ENCODE results near the gene FAT3. TPM values are rescaled to one million over a fixed set of nuclear protein-coding genes. Genes with fewer than 3 reads are reported as not detected.

The FAT3 gene
- total RNA-seq: 1.1 TPM
- 0.25 TPM for polyA plus RNA-seq
- long read RNA-seq, donor 1: 0 reads
- long read RNA-seq, donor 2: 0 reads
- long read RNA-seq, donor 3: 0 reads
- long read RNA-seq, donor 4: 0 reads
- long read RNA-seq, donor 5: 0 reads
- long read RNA-seq, donor 6: 0 reads
- long read RNA-seq, donor 7: 0 reads
- long read RNA-seq, donor 8: 0 reads
- long read RNA-seq, donor 9: 0 reads
- long read RNA-seq, donor 10: 0 reads

DNA sequence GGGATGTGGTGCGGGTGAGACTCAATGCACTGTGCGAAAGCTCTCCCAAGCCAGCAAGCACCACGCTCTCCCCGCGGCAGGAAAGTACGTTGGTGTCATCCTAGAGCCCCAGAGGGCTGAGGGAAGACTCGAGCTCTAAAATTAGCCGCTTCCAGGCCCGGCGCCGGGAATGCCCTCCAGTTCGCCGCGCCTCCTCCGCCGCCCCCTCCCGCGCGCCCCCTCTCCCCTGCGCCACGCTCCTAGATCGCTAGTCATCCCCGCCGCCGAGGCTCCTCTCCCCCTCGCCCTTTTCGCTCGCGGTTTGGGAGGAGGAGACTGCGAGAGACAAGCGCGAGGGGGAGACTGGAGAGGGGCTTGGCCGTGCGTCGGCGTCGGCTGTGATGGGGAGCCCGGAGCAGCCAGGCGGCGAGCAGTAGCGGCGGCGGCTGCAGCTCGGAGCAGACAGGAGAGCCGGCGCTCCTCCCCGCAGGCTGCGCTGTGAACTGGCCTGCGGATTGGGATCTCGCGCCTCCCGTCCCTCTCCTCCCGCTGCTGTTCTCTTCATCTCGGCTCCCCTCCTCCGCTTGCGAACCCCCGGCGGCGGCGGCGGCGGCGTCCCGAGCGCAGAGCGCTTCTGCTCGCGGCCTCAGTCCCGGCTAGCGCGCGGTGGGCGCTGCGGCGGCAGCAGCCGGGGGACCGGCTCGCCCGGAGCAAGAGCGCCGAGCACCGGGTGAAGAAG lies at the start of gene FAT3:
FAT3 (plus strand) TSS at position 412 of the 718 bp plus-strand sequence. CDS start 127,295 bp downstream, outside the sequence.
- Histone ChIP-seq H3K4me3 (ENCODE audit: low read length in 2 of 2) (peak within 1 kb of the TSS in 1 of 2 donors; percentile 13), H3K27ac (ENCODE audit: low read depth in 1 of 2, low read length in 1 of 2) (no peak within 1 kb of the TSS), H3K27me3 (ENCODE audit: control insufficient read depth in 2 of 2, insufficient read depth in 1 of 2, low read length in 1 of 2) (peaks cover 58 to 74% of the 10 kb centered on the region in 2 donors), H3K9me3 (ENCODE audit: control insufficient read depth in 2 of 2, insufficient read depth in 1 of 2, low read length in 1 of 2) (no peaks in the 10 kb centered on the region), H3K4me1 (ENCODE audit: control insufficient read depth in 2 of 2, insufficient read depth in 2 of 2, low read length in 2 of 2) (no peaks in the 10 kb centered on the region), H3K36me3 (ENCODE audit: control insufficient read depth in 2 of 2, insufficient read depth in 2 of 2, low read length in 1 of 2) (no peaks in the 10 kb centered on the region)
- DNase-seq (ENCODE audit: low read depth in 6 of 9, low spot score in 9 of 9): peak in 1 of 9 donors; percentile 18
- WGBS: 1% methylated on average over 82 of the region's 82 CpGs

GRCh38 chr11:92179017-92179670 lies 45.5 kb upstream of the FAT3 start:
- Histone ChIP-seq H3K27me3 (ENCODE audit: control insufficient read depth in 2 of 2, insufficient read depth in 1 of 2, low read length in 1 of 2) (no peaks in the 10 kb centered on the region), H3K4me1 (ENCODE audit: control insufficient read depth in 2 of 2, insufficient read depth in 2 of 2, low read length in 2 of 2) (no peaks in the 10 kb centered on the region), H3K4me3 (ENCODE audit: low read length in 2 of 2) (no peak overlapping the region), H3K9me3 (ENCODE audit: control insufficient read depth in 2 of 2, insufficient read depth in 1 of 2, low read length in 1 of 2) (no peaks in the 10 kb centered on the region), H3K36me3 (ENCODE audit: control insufficient read depth in 2 of 2, insufficient read depth in 2 of 2, low read length in 1 of 2) (no peaks in the 10 kb centered on the region), H3K27ac (ENCODE audit: low read depth in 1 of 2, low read length in 1 of 2) (no peak overlapping the region)
- DNase-seq (ENCODE audit: low read depth in 6 of 9, low spot score in 9 of 9): no peak
- 95% methylated on average over 2 of the region's 2 CpGs for WGBS

- Histone ChIP-seq H3K9me3 (ENCODE audit: control insufficient read depth in 2 of 2, insufficient read depth in 1 of 2, low read length in 1 of 2) (no peaks in the 10 kb centered on the region), H3K36me3 (ENCODE audit: control insufficient read depth in 2 of 2, insufficient read depth in 2 of 2, low read length in 1 of 2) (no peaks in the 10 kb centered on the region), H3K27me3 (ENCODE audit: control insufficient read depth in 2 of 2, insufficient read depth in 1 of 2, low read length in 1 of 2) (no peaks in the 10 kb centered on the region), H3K27ac (ENCODE audit: low read depth in 1 of 2, low read length in 1 of 2) (no peak overlapping the region), H3K4me3 (ENCODE audit: low read length in 2 of 2) (no peak overlapping the region), H3K4me1 (ENCODE audit: control insufficient read depth in 2 of 2, insufficient read depth in 2 of 2, low read length in 2 of 2) (no peaks in the 10 kb centered on the region)
- DNase-seq (ENCODE audit: low read depth in 6 of 9, low spot score in 9 of 9): no peak
Observed at GRCh38 chr11:92180226-92180625, 44.4 kb upstream of the FAT3 start.

DNA sequence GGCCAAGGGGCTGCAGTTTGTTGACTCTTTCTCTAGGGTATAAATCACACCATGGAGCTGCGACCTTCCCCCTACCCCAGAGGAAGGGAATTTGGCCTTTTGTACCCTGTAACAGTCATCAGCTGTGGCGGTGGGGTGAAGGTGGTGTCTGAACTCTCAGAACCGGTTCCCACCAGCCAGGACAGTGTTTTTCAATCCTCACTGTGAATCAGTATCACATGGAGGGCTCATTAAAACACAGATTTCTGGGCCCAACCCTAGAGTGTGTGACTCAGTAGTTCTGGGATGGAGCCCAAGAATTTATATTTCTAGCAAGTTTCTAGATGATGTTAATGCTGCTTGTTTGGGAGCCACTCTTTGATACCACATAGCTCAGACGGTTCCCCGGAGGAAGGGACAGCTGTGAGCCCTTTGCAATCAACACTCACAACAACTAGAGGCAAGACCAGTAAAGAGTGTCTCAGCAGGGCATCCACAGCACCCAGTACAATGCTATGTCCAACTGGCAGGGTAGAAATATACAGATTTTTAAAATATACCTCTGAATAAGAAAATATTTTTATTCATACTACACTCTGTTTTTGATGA lies 43.9 kb upstream of the FAT3 start:
- no peaks in the 10 kb centered on the region for H3K27me3 ChIP-seq (ENCODE audit: control insufficient read depth in 2 of 2, insufficient read depth in 1 of 2, low read length in 1 of 2)
- no peak for DNase-seq (ENCODE audit: low read depth in 6 of 9, low spot score in 9 of 9)
- H3K36me3 ChIP-seq (ENCODE audit: control insufficient read depth in 2 of 2, insufficient read depth in 2 of 2, low read length in 1 of 2): no peaks in the 10 kb centered on the region
- H3K9me3 ChIP-seq (ENCODE audit: control insufficient read depth in 2 of 2, insufficient read depth in 1 of 2, low read length in 1 of 2): no peaks in the 10 kb centered on the region
- no peaks in the 10 kb centered on the region for H3K4me1 ChIP-seq (ENCODE audit: control insufficient read depth in 2 of 2, insufficient read depth in 2 of 2, low read length in 2 of 2)
- WGBS: 72% methylated on average over 5 of the region's 5 CpGs
- H3K4me3 ChIP-seq (ENCODE audit: low read length in 2 of 2): no peak overlapping the region
- H3K27ac ChIP-seq (ENCODE audit: low read depth in 1 of 2, low read length in 1 of 2): no peak overlapping the region

DNA sequence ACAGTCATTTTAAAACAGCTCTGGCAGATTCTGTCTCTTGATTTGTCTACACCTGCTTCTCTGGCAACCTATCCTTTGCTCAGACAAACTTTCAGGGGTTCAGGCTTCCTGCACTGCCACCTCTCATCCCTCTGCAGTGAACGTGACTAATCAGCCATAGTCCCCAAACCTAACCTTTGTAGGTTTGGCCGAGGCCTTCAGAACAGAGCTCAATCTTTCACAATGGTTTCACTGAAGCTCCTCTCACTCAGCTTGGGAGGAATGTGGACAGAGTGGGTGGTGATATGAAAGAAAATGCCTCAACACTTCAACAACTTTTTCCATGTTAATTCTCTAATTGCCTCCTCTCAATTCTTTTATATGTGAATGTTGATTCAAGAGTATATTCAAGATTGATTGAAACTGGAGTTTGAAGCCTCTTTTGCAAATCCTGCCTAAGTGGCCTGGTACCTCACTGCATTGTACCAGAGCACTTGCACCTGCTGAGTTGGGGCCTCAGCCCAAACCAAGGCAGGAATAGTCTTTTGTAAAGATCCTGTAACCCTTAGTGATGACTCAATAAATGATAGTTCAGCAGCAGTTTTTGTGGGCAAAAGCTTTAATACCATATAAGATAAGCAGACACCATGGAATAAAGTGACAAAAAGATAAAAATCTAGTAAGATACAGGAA lies 33.9 kb upstream of the FAT3 start:
- Histone ChIP-seq H3K4me3 (ENCODE audit: low read length in 2 of 2) (no peak overlapping the region), H3K27ac (ENCODE audit: low read depth in 1 of 2, low read length in 1 of 2) (no peak overlapping the region), H3K9me3 (ENCODE audit: control insufficient read depth in 2 of 2, insufficient read depth in 1 of 2, low read length in 1 of 2) (no peaks in the 10 kb centered on the region), H3K27me3 (ENCODE audit: control insufficient read depth in 2 of 2, insufficient read depth in 1 of 2, low read length in 1 of 2) (no peaks in the 10 kb centered on the region), H3K36me3 (ENCODE audit: control insufficient read depth in 2 of 2, insufficient read depth in 2 of 2, low read length in 1 of 2) (no peaks in the 10 kb centered on the region), H3K4me1 (ENCODE audit: control insufficient read depth in 2 of 2, insufficient read depth in 2 of 2, low read length in 2 of 2) (no peaks in the 10 kb centered on the region)
- WGBS: 75% methylated on average over 2 of the region's 2 CpGs
- no peak for DNase-seq (ENCODE audit: low read depth in 6 of 9, low spot score in 9 of 9)

DNA sequence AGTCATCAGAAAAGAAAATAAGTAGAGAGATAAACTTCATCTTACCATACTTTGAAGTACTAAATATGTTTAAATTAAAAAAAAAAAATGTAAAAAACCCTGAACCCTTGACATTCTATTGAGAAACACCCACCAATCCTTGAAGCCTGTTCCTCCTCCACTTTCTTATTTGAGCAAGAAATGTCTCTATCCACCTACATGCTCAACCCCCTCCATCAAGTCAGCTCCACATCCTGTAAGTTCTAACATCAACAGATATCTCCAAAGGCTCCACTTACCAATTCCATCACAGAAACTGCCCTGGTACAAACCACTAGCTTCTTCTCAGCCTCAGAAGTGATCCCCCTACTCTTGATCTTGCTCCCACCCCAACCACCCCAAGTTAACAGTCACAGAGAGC lies 32.5 kb upstream of the FAT3 start:
- no peak for DNase-seq (ENCODE audit: low read depth in 6 of 9, low spot score in 9 of 9)
- Histone ChIP-seq H3K36me3 (ENCODE audit: control insufficient read depth in 2 of 2, insufficient read depth in 2 of 2, low read length in 1 of 2) (no peaks in the 10 kb centered on the region), H3K4me1 (ENCODE audit: control insufficient read depth in 2 of 2, insufficient read depth in 2 of 2, low read length in 2 of 2) (no peaks in the 10 kb centered on the region), H3K4me3 (ENCODE audit: low read length in 2 of 2) (no peak overlapping the region), H3K9me3 (ENCODE audit: control insufficient read depth in 2 of 2, insufficient read depth in 1 of 2, low read length in 1 of 2) (no peaks in the 10 kb centered on the region), H3K27ac (ENCODE audit: low read depth in 1 of 2, low read length in 1 of 2) (no peak overlapping the region), H3K27me3 (ENCODE audit: control insufficient read depth in 2 of 2, insufficient read depth in 1 of 2, low read length in 1 of 2) (no peaks in the 10 kb centered on the region)

DNA sequence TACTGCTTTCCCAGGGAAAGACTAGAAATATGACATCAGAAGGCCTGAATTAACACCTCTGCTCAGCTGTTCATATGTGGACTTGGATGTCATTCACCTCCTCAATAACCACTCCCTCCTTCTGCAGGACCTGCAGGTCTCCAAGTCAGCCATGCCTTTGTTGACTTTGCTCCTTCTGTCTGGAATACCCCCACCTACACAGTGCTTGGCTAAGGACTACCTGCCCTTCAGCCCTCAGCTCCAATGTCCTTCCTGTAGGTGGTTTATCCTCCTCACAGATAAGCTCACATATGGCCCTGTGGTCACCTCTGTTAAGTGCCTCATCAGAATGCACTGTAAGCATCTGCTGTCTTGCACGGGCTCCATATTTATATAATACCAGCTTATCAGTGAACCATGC lies 26.4 kb upstream of the FAT3 start:
- DNase-seq (ENCODE audit: low read depth in 6 of 9, low spot score in 9 of 9): no peak
- Histone ChIP-seq H3K4me1 (ENCODE audit: control insufficient read depth in 2 of 2, insufficient read depth in 2 of 2, low read length in 2 of 2) (no peaks in the 10 kb centered on the region), H3K9me3 (ENCODE audit: control insufficient read depth in 2 of 2, insufficient read depth in 1 of 2, low read length in 1 of 2) (no peaks in the 10 kb centered on the region), H3K27ac (ENCODE audit: low read depth in 1 of 2, low read length in 1 of 2) (no peak overlapping the region), H3K36me3 (ENCODE audit: control insufficient read depth in 2 of 2, insufficient read depth in 2 of 2, low read length in 1 of 2) (no peaks in the 10 kb centered on the region), H3K27me3 (ENCODE audit: control insufficient read depth in 2 of 2, insufficient read depth in 1 of 2, low read length in 1 of 2) (no peaks in the 10 kb centered on the region), H3K4me3 (ENCODE audit: low read length in 2 of 2) (no peak overlapping the region)
- 97% methylated on average over 1 of the region's 1 CpG for WGBS

GRCh38 chr11:92199991-92200390 lies 24.6 kb upstream of the FAT3 start:
- Histone ChIP-seq H3K36me3 (ENCODE audit: control insufficient read depth in 2 of 2, insufficient read depth in 2 of 2, low read length in 1 of 2) (no peaks in the 10 kb centered on the region), H3K4me1 (ENCODE audit: control insufficient read depth in 2 of 2, insufficient read depth in 2 of 2, low read length in 2 of 2) (no peaks in the 10 kb centered on the region), H3K27me3 (ENCODE audit: control insufficient read depth in 2 of 2, insufficient read depth in 1 of 2, low read length in 1 of 2) (no peaks in the 10 kb centered on the region), H3K27ac (ENCODE audit: low read depth in 1 of 2, low read length in 1 of 2) (no peak overlapping the region), H3K9me3 (ENCODE audit: control insufficient read depth in 2 of 2, insufficient read depth in 1 of 2, low read length in 1 of 2) (no peaks in the 10 kb centered on the region), H3K4me3 (ENCODE audit: low read length in 2 of 2) (no peak overlapping the region)
- 85% methylated on average over 3 of the region's 3 CpGs for WGBS
- no peak for DNase-seq (ENCODE audit: low read depth in 6 of 9, low spot score in 9 of 9)

DNA sequence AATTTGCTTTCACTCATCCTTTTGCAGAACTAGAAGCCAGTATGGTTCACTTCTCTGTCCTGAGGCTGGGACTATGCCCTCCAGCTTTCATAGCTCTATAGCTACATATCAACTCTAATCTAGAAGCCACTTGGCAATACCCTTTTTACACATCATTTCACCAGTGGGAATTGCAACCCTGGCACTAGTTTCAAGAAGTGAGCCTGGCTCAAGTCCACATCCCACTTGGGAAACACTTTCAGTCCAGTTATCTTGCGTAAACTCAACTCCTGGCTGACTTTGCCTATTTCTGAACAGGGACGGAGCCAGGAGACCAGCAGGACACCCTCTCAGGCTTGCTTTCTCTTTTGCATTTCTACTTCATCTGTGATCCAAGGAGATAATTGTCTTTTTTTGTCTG lies 19.9 kb upstream of the FAT3 start:
- Histone ChIP-seq H3K4me3 (ENCODE audit: low read length in 2 of 2) (no peak overlapping the region), H3K4me1 (ENCODE audit: control insufficient read depth in 2 of 2, insufficient read depth in 2 of 2, low read length in 2 of 2) (no peaks in the 10 kb centered on the region), H3K36me3 (ENCODE audit: control insufficient read depth in 2 of 2, insufficient read depth in 2 of 2, low read length in 1 of 2) (no peaks in the 10 kb centered on the region), H3K27me3 (ENCODE audit: control insufficient read depth in 2 of 2, insufficient read depth in 1 of 2, low read length in 1 of 2) (no peaks in the 10 kb centered on the region), H3K9me3 (ENCODE audit: control insufficient read depth in 2 of 2, insufficient read depth in 1 of 2, low read length in 1 of 2) (no peaks in the 10 kb centered on the region), H3K27ac (ENCODE audit: low read depth in 1 of 2, low read length in 1 of 2) (no peak overlapping the region)
- no peak for DNase-seq (ENCODE audit: low read depth in 6 of 9, low spot score in 9 of 9)
- WGBS: 66% methylated on average over 2 of the region's 2 CpGs
